Calu3 (cell line): Measurements from ENCODE around the gene TRPM8. TPM values are rescaled to one million over a fixed set of nuclear protein-coding genes. Genes with fewer than 3 reads are reported as not detected.
"Not testable (repeated sequence)": the region's sequence is repeated elsewhere in the genome, so short reads cannot be mapped to it uniquely, and the experiment has no call there.

Source experiments
- Bru-seq: library from RNA; stranded (reverse); fragments of 400-500 nt; gene quantifications from one replicate; lab custom pipeline; 2021; lab: Mats Ljungman, UMichigan
- BruChase-seq, 2 experiments: library from RNA; stranded (reverse); fragments of 400-500 nt; gene quantifications; one replicate each; lab custom pipeline; 2021; lab: Mats Ljungman, UMichigan
- BruUV-seq: library from RNA; stranded (reverse); fragments of 400-500 nt; replicated peaks from 2 replicates; lab custom pipeline; 2021; lab: Mats Ljungman, UMichigan
- CTCF ChIA-PET: fragments of 300-600 bp; sonication (Branson Sonifier 250); formaldehyde crosslinking; loops from one replicate; lab custom pipeline; 2022; ENCODE audit warnings: antibody characterized with exemption; lab: Charles Lee
- DNase-seq: peaks from one replicate; pipeline ENCODE4 v3.0.0; 2022
- H3K27ac Mint-ChIP-seq: one replicate; pipeline ENCODE4 v1.8.0; 2022; ENCODE audit warnings: mixed read lengths; ENCODE audit not compliant: unreplicated experiment
- H3K27me3 Mint-ChIP-seq: one replicate; pipeline ENCODE4 v1.8.0; 2022; ENCODE audit warnings: mixed read lengths; ENCODE audit not compliant: unreplicated experiment
- H3K36me3 Mint-ChIP-seq: one replicate; pipeline ENCODE4 v1.8.0; 2022; ENCODE audit warnings: mild to moderate bottlenecking, moderate library complexity, mixed read lengths; ENCODE audit not compliant: insufficient read depth, unreplicated experiment
- H3K4me1 Mint-ChIP-seq: one replicate; pipeline ENCODE4 v1.8.0; 2022; ENCODE audit warnings: mild to moderate bottlenecking, low read depth, mixed read lengths; ENCODE audit not compliant: unreplicated experiment
- H3K4me3 Mint-ChIP-seq: one replicate; pipeline ENCODE4 v1.8.0; 2022; ENCODE audit warnings: mild to moderate bottlenecking, low read depth, moderate library complexity, mixed read lengths; ENCODE audit not compliant: unreplicated experiment
- H3K9me3 Mint-ChIP-seq: one replicate; pipeline ENCODE4 v1.8.0; 2022; ENCODE audit warnings: low read depth, mixed read lengths; ENCODE audit not compliant: unreplicated experiment
- CTCF ChIP-seq: fragments of 200-600 bp; IDR thresholded peaks from one replicate; pipeline ENCODE4 v1.8.0; 2022; ENCODE audit warnings: antibody characterized with exemption; ENCODE audit not compliant: unreplicated experiment
- intact Hi-C: fragments of 100-400 bp; cut with micrococcal nuclease; formaldehyde crosslinking; loops from one replicate; pipeline ENCODE4 v1.10.0; 2022; ENCODE audit not compliant: unreplicated experiment
- long read RNA-seq: library from polyadenylated mRNA; stranded (forward); transcript quantifications from one replicate; pipeline ENCODE4 v2.0.0, GENCODE V29; 2022
- total RNA-seq: library from RNA; stranded (reverse); gene quantifications from 2 replicates; pipeline ENCODE4 v1.2.3, GENCODE V29; 2022

Gene TRPM8
- total RNA-seq (1.1 and 1.5 TPM in 2 replicates), Bru-seq, nascent RNA (percentile 20 among the genes with signal in this experiment), BruChase-seq, experiment 1, labeled RNA remaining after a 6-hour chase (percentile 22 among the genes with signal in this experiment), BruChase-seq, experiment 2, labeled RNA remaining after a 2-hour chase (percentile 16 among the genes with signal in this experiment)
- long read RNA-seq, partial matches to known transcripts = 0 of 1 reads
- long read RNA-seq, other reads (novel, unspliced or antisense) = 1 of 1 reads

GRCh38 chr2:233917116-233917515, at the start of gene TRPM8:
TSS of gene TRPM8 (plus strand) at chr2:233917373. CDS start at chr2:233926538, 9,165 bp downstream.
- no peak for TF ChIP-seq CTCF
- Mint-ChIP-seq H3K27ac (no peak within 1 kb of the TSS), H3K9me3 (no peaks in the 10 kb centered on the region), H3K4me3 (no peak within 1 kb of the TSS), H3K36me3 (no peaks in the 10 kb centered on the region), H3K4me1 (no peaks in the 10 kb centered on the region), H3K27me3 (peaks cover 52% of the 10 kb centered on the region)
- DNase-seq = no peak
- no TSS peak for BruUV-seq
- intact Hi-C loops = no loop called here
- CTCF ChIA-PET = no interaction called here

- Mint-ChIP-seq H3K27ac (peak within 1 kb of the TSS; percentile 85), H3K36me3 (peaks cover 21% of the 10 kb centered on the region), H3K4me3 (peak within 1 kb of the TSS; percentile 99), H3K27me3 (no peaks in the 10 kb centered on the region), H3K9me3 (peaks cover 2% of the 10 kb centered on the region), H3K4me1 (no peaks in the 10 kb centered on the region)
- peak; percentile 61 for DNase-seq
- intact Hi-C loops = no loop called here
- TF ChIP-seq CTCF = no peak
- CTCF ChIA-PET = no interaction called here
- no TSS peak for BruUV-seq
Observed at GRCh38 chr2:233867993-233868532, 49.1 kb upstream of the TRPM8 start, which contains the start of gene MSL3B. TSS of gene MSL3B (minus strand) at chr2:233868386.

GRCh38 chr2:233871432-233871831, 45.7 kb upstream of the TRPM8 start:
- Mint-ChIP-seq H3K36me3 (peaks cover 21% of the 10 kb centered on the region), H3K4me3 (no peak overlapping the region), H3K4me1 (no peaks in the 10 kb centered on the region), H3K27ac (no peak overlapping the region), H3K27me3 (peaks cover 25% of the 10 kb centered on the region), H3K9me3 (peaks cover 2% of the 10 kb centered on the region)
- CTCF ChIA-PET = no interaction called here
- BruUV-seq = no TSS peak
- intact Hi-C loops = no loop called here
- DNase-seq = no peak
- no peak for TF ChIP-seq CTCF

- peaks cover 32% of the 10 kb centered on the region for H3K27me3 Mint-ChIP-seq
- CTCF ChIA-PET, H3K27ac Mint-ChIP-seq, H3K4me3 Mint-ChIP-seq, H3K4me1 Mint-ChIP-seq, DNase-seq, BruUV-seq, H3K9me3 Mint-ChIP-seq, intact Hi-C loops: not testable (repeated sequence)
- H3K36me3 Mint-ChIP-seq = peaks cover 15% of the 10 kb centered on the region
Observed at GRCh38 chr2:233872125-233872524, 45.0 kb upstream of the TRPM8 start.

GRCh38 chr2:233882353-233882752, 34.8 kb upstream of the TRPM8 start:
- H3K4me1 Mint-ChIP-seq = no peaks in the 10 kb centered on the region
- peaks cover 14% of the 10 kb centered on the region for H3K9me3 Mint-ChIP-seq
- H3K36me3 Mint-ChIP-seq = no peaks in the 10 kb centered on the region
- DNase-seq = no peak
- TF ChIP-seq CTCF = no peak
- CTCF ChIA-PET = no interaction called here
- H3K27ac Mint-ChIP-seq = no peak overlapping the region
- no TSS peak for BruUV-seq
- intact Hi-C loops = no loop called here
- H3K4me3 Mint-ChIP-seq = no peak overlapping the region
- H3K27me3 Mint-ChIP-seq = peaks cover 71% of the 10 kb centered on the region
